ENCODE measurements around the gene TNFSF9.

The TNFSF9 gene

DNA sequence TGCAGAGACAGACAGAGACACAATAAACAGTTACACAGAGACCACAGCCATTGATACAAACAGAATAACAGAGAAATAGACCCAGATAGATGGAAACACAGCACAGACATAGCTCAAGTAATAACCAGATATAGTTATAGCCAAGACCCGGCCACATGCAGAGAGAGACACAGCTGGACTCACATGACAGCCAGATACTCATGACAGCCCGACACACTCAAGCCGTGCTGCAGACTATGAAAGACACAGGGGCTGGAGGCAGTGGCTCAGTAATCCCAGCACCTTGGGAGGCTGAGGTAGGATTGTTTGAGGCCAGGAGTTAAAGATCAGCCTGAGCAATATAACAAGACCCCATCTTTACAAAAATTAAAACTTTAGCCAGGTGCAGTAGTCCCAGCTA lies 47.6 kb upstream of the TNFSF9 start:
- H3K27me3 ChIP-seq (ENCODE audit: insufficient read depth, poor library complexity, severe bottlenecking) = no peaks in the 10 kb centered on the region
- H3K27ac ChIP-seq (replicated peaks) = no peak overlapping the region
- no peak for DNase-seq (ENCODE audit: low read depth in 1 of 2, low spot score in 1 of 2)
- TF ChIP-seq POLR2AphosphoS5 (IDR thresholded peaks at IDR 0.05; ENCODE audit: low read depth) = no peak
- no peak for TF ChIP-seq GABPA (IDR thresholded peaks at IDR 0.05; ENCODE audit: low read depth)
- TF ChIP-seq, protein P1, sequence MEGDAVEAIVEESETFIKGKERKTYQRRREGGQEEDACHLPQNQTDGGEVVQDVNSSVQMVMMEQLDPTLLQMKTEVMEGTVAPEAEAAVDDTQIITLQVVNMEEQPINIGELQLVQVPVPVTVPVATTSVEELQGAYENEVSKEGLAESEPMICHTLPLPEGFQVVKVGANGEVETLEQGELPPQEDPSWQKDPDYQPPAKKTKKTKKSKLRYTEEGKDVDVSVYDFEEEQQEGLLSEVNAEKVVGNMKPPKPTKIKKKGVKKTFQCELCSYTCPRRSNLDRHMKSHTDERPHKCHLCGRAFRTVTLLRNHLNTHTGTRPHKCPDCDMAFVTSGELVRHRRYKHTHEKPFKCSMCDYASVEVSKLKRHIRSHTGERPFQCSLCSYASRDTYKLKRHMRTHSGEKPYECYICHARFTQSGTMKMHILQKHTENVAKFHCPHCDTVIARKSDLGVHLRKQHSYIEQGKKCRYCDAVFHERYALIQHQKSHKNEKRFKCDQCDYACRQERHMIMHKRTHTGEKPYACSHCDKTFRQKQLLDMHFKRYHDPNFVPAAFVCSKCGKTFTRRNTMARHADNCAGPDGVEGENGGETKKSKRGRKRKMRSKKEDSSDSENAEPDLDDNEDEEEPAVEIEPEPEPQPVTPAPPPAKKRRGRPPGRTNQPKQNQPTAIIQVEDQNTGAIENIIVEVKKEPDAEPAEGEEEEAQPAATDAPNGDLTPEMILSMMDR (IDR thresholded peaks at IDR 0.05; ENCODE audit: insufficient read depth, low read length) = no peak
- no peak for TF ChIP-seq SPI1 (IDR thresholded peaks at IDR 0.05; ENCODE audit: borderline replicate concordance, low read depth)
- TF ChIP-seq, protein P2, sequence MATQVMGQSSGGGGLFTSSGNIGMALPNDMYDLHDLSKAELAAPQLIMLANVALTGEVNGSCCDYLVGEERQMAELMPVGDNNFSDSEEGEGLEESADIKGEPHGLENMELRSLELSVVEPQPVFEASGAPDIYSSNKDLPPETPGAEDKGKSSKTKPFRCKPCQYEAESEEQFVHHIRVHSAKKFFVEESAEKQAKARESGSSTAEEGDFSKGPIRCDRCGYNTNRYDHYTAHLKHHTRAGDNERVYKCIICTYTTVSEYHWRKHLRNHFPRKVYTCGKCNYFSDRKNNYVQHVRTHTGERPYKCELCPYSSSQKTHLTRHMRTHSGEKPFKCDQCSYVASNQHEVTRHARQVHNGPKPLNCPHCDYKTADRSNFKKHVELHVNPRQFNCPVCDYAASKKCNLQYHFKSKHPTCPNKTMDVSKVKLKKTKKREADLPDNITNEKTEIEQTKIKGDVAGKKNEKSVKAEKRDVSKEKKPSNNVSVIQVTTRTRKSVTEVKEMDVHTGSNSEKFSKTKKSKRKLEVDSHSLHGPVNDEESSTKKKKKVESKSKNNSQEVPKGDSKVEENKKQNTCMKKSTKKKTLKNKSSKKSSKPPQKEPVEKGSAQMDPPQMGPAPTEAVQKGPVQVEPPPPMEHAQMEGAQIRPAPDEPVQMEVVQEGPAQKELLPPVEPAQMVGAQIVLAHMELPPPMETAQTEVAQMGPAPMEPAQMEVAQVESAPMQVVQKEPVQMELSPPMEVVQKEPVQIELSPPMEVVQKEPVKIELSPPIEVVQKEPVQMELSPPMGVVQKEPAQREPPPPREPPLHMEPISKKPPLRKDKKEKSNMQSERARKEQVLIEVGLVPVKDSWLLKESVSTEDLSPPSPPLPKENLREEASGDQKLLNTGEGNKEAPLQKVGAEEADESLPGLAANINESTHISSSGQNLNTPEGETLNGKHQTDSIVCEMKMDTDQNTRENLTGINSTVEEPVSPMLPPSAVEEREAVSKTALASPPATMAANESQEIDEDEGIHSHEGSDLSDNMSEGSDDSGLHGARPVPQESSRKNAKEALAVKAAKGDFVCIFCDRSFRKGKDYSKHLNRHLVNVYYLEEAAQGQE (IDR thresholded peaks at IDR 0.05; ENCODE audit: insufficient replicate concordance, low read depth) = no peak
- H3K4me3 ChIP-seq (replicated peaks; ENCODE audit: insufficient read depth, low read length) = no peak overlapping the region

- H3K27me3 ChIP-seq (ENCODE audit: insufficient read depth, poor library complexity, severe bottlenecking) = no peaks in the 10 kb centered on the region
- no peak overlapping the region for H3K27ac ChIP-seq (replicated peaks)
- no peak overlapping the region for H3K4me3 ChIP-seq (replicated peaks; ENCODE audit: insufficient read depth, low read length)
- TF ChIP-seq SPI1 (IDR thresholded peaks at IDR 0.05; ENCODE audit: borderline replicate concordance, low read depth) (no peak), POLR2AphosphoS5 (IDR thresholded peaks at IDR 0.05; ENCODE audit: low read depth) (no peak), GABPA (IDR thresholded peaks at IDR 0.05; ENCODE audit: low read depth) (no peak)
- TF ChIP-seq, protein P2 (IDR thresholded peaks at IDR 0.05; ENCODE audit: insufficient replicate concordance, low read depth) = no peak
- TF ChIP-seq, protein P1 (IDR thresholded peaks at IDR 0.05; ENCODE audit: insufficient read depth, low read length) = no peak
- no peak for DNase-seq (ENCODE audit: low read depth in 1 of 2, low spot score in 1 of 2)
Observed at GRCh38 chr19:6484230-6484629, 46.6 kb upstream of the TNFSF9 start.

DNA sequence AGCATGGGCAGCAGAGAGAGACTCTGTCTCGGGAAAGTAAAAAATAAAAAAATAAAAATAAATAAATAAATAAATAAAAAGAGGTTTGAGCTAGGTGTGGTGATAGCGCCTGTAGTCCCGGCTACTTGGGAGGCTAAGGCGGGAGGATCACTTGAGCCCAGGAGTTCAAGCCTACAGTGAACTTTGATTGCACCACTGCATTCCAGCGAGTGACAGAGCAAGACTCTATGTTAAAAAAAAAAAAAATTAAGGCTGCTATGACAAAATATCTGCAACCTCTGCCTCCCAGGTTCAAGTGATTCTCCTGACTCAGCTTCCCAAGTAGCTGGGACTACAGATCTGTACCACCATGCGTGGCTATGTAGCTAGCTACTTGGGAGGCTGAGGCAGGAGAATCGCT lies 46.0 kb upstream of the TNFSF9 start:
- TF ChIP-seq GABPA (IDR thresholded peaks at IDR 0.05; ENCODE audit: low read depth) (no peak), SPI1 (IDR thresholded peaks at IDR 0.05; ENCODE audit: borderline replicate concordance, low read depth) (no peak), POLR2AphosphoS5 (IDR thresholded peaks at IDR 0.05; ENCODE audit: low read depth) (no peak)
- TF ChIP-seq, protein P1 (IDR thresholded peaks at IDR 0.05; ENCODE audit: insufficient read depth, low read length) = no peak
- TF ChIP-seq, protein P2 (IDR thresholded peaks at IDR 0.05; ENCODE audit: insufficient replicate concordance, low read depth) = no peak
- H3K27me3 ChIP-seq (ENCODE audit: insufficient read depth, poor library complexity, severe bottlenecking) = no peaks in the 10 kb centered on the region
- no peak overlapping the region for H3K27ac ChIP-seq (replicated peaks)
- H3K4me3 ChIP-seq (replicated peaks; ENCODE audit: insufficient read depth, low read length) = no peak overlapping the region
- no peak for DNase-seq (ENCODE audit: low read depth in 1 of 2, low spot score in 1 of 2)

Data from HL-60 (cell line).